ENCODE data around the gene CCDC74A.
"Not testable (repeated sequence)": the region's sequence is repeated elsewhere in the genome, so short reads cannot be mapped to it uniquely, and the experiment has no call there.

Gene CCDC74A

GRCh38 chr2:131498321-131498973 lies 29.2 kb upstream of the CCDC74A start:
- not testable (repeated sequence) for DNase-seq (ENCODE audit: extremely low read depth in 1 of 2, low read depth in 1 of 2)

DNA sequence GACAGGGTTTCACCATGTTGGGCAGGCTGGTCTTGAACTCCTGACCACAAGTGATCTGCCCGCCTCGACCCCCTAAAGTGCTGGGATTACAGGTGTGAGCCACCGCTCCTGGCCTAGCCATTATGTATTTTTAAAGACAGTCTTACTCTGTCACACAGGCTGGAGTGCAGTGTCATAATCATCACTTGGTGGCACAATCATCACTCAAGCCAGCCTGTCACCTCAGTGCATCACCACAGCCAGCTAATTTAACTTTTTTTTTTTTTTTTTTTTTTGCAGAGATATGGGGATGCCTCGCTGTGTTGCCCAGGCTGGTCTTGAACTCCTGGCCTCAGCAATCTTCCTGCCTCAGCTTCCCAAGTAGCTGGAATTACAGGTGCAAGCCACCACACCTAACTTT lies 24.1 kb upstream of the CCDC74A start:
- not testable (repeated sequence) for DNase-seq (ENCODE audit: extremely low read depth in 1 of 2, low read depth in 1 of 2)

DNA sequence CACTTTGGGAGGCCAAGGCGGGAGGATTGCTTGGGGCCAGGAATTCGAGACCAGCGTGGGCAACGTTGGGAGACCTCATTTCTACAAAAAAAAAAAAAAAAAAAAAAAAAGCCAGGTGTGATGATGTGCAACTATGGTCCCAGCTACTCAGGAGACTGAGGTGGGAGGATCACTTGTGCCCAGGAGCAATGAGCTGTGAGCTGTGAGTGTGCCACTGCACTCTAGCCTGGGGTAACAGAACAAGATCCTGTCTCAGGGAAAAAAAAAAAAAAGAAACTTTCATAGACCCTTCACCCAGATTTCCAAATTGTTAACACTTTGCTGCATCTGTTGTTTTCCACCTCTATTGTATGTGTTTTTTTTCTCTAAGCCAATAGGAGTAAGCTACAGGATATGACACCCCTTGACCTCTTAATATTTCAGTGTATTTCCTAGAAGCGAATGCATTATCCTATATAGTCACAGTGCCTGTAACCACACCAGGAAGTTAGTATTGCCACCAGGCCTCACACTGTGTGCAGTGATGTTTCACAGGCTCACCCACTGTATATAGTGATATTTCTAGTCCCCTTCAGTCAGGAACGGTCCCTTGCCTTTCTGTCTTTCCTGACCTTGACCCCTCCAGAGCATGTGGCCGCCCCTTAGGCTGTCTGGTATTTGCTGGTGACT lies 23.5 kb upstream of the CCDC74A start:
- not testable (repeated sequence) for DNase-seq (ENCODE audit: extremely low read depth in 1 of 2, low read depth in 1 of 2)

DNA sequence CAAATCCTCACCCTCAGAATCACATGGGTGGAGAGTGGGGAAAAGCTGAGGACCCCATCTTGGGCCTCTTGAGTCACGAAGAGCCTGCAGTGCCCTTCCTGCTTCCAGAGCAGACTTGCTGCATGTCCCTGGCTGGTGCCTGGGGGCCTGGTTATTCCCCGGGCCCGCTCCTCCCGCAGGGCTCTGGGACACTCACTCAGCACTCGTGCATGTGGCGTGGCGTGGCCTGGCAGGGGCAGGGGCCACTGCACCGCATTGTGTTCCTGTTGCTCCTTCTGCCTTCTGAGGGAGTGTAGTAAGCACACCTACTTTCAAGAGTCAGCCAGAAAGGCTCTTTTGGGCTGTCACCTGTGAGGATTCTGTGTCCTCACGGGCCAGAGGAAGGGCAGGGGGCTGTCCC lies 18.1 kb upstream of the CCDC74A start:
- DNase-seq (ENCODE audit: extremely low read depth in 1 of 2, low read depth in 1 of 2): no peak

DNA sequence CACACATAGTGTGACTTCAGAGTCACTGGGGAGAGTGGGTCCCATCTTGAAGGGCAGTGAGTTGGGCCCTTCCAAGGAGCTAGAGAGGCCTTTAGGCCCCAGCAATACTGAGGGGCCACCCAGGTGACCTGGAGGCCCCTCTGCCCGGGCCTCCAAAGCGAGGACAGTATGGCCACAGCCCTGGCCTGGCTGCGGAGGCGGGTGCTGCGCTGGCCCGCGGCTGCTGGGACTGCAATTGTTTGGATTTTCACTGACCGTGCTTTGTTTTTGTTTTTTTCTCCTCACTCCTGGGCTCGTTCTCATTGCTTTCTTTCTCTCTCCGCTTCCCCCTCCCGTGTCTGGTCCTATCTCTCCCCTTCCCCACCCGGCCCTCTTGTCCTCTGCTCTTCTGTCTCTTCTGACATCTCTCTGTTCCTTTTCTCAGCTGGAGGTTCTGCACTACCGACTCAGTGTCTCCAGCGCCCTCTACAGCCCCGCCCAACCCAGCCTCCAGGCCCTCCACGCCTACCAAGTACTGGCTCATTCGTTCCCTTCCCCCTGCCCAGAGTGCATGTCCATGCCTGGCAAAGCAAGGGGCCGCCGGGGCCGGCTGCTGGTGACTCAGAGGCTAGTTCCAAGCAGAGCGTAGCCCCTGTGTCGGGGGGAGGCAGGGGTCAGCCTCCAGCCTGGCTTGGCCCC lies 16.3 kb upstream of the CCDC74A start:
- not testable (repeated sequence) for DNase-seq (ENCODE audit: extremely low read depth in 1 of 2, low read depth in 1 of 2)

- DNase-seq (ENCODE audit: extremely low read depth in 1 of 2, low read depth in 1 of 2): not testable (repeated sequence)
Observed at GRCh38 chr2:131511969-131512870, 15.5 kb upstream of the CCDC74A start.

- not testable (repeated sequence) for DNase-seq (ENCODE audit: extremely low read depth in 1 of 2, low read depth in 1 of 2)
Observed at GRCh38 chr2:131514408-131515166, 13.1 kb upstream of the CCDC74A start.

DNA sequence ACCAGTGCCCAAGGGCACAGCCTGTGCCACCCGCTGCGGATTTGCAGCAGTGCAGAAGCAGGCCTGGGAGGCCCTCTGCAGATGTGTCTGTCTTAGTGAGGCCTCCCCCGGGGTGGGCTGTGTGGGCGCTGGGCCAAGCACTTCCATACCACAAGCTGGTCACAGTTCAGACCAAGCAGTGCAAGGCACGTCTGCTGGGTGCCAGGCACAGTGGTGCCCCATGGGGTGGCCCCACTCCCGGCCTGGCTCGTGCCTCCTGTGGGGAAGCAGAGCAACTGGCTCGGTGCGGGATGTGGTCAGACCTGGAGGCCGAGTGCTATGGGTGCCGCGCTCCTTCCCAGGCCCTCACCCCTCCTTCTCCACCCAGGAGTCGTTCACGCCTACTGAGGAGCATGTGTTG lies 12.5 kb upstream of the CCDC74A start:
- DNase-seq (ENCODE audit: extremely low read depth in 1 of 2, low read depth in 1 of 2): not testable (repeated sequence)

DNA sequence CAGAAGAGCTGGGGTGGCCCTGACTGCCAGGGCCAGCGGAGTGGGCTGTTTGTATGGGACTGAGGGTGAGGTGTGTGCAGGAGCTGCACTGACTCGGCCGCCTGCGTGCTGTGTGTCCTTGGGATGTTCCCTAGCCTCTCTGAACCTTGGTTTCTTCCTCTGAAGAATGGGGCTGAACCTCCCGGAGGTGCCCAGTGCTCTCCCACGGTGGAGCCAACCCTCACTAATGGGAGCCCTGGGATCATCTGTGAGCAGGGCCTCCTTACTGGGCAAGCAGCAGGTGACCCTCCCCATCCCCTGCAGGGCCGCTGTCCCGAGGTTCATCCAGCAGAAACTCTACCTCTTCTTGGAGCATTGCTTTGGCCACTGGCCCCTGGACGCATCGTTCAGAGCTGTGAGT lies 11.7 kb upstream of the CCDC74A start:
- no peak for DNase-seq (ENCODE audit: extremely low read depth in 1 of 2, low read depth in 1 of 2)

DNA sequence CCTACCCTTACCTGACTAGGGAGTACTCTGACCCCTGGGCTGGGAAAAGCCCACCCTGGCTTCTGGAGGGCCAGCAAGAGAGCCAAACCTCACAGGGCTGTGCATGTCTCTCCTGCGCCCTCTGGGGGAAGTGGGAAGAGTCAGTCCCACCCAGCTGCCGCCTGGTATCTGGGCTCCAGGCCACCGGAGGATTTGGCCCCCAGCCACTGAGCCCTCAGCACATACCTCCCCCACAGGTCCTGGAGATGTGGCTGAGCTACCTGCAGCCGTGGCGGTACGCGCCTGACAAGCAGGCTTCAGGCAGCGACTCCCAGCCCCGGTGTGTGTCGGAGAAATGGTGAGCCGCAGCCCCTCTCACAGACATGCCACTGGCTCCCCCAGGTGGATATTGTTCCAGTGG lies 11.1 kb upstream of the CCDC74A start:
- DNase-seq (ENCODE audit: extremely low read depth in 1 of 2, low read depth in 1 of 2): not testable (repeated sequence)

DNA sequence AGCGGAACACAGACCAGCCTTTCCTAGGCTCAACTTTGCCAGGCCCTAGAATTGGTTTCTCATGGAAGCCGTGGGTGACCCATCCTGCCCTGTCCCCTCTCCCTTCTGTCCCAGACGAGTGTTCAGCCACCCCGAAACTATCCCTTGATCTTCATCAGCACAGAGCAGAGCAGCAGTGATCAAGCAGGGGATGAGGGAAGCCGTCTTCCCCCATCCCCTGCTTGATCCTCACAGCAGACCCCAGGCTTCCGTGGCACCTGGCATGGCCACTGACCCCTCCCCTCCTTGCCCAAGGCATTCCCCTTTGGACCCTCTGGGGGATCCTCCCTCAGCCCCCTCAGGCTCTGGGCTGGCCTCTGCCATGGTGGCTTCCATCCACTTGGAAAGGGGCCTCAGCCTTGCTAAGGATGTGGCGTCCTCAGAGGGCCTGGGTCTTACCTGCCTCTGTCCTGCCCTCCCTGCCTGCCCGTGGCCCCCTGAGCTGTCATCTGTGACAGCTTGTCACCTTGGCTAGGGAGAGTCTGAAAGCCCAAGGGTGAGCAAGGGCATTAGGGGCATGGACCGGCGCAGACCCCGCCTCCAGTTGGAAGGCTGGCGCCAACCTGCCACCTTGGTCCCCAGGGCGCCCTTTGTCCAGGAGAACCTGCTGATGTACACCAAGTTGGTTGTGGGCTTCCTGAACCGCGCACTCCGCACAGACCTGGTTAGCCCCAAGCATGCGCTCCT lies 10.4 kb upstream of the CCDC74A start:
- no peak for DNase-seq (ENCODE audit: extremely low read depth in 1 of 2, low read depth in 1 of 2)

- not testable (repeated sequence) for DNase-seq (ENCODE audit: extremely low read depth in 1 of 2, low read depth in 1 of 2)
Observed at GRCh38 chr2:131517856-131518255, 9.8 kb upstream of the CCDC74A start.

GRCh38 chr2:131518531-131518930 lies 9.2 kb upstream of the CCDC74A start:
- not testable (repeated sequence) for DNase-seq (ENCODE audit: extremely low read depth in 1 of 2, low read depth in 1 of 2)

DNA sequence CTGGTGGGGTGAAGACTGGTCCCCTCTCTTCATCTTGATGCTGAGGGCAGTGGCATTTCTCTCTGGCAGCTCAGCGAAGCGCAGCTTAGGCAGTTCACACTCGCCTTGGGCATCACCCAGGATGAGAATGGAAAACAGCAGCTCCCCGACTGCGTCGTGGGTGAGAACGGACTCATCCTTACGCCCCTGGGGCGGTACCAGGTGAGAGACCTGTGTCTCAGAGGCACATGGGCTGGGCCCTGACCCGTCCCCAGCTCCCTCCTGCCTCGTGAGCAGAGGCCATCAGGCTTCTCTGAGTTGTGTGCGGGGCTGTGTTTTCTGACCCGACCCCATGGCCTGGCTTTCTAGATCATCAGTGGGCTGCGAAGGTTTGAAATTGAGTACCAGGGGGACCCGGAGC lies 8.2 kb upstream of the CCDC74A start:
- DNase-seq (ENCODE audit: extremely low read depth in 1 of 2, low read depth in 1 of 2): no peak

- not testable (repeated sequence) for DNase-seq (ENCODE audit: extremely low read depth in 1 of 2, low read depth in 1 of 2)
Observed at GRCh38 chr2:131519871-131520470, 7.7 kb upstream of the CCDC74A start.

- no peak for DNase-seq (ENCODE audit: extremely low read depth in 1 of 2, low read depth in 1 of 2)
Observed at GRCh38 chr2:131520526-131520925, 7.2 kb upstream of the CCDC74A start.

DNA sequence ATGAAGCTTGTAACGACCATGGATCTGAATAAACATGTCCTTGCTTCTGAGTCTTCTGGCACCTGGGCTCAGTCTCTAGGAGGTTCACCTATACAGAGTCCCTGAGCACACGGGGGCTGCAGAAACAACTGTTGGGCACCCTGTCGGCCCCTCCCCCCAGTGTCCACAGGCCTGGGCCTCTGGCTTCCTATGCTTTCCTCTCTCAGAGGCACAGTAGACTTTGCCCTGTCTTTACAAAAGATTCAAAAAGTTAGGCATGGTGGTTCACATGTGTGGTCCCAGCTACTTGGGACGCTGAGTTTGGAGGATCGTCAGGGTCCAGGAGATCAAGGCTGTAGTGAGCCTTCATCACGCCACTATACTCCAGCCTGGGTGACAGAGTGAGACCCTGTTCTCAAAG lies 6.2 kb upstream of the CCDC74A start:
- DNase-seq (ENCODE audit: extremely low read depth in 1 of 2, low read depth in 1 of 2): not testable (repeated sequence)

- DNase-seq (ENCODE audit: extremely low read depth in 1 of 2, low read depth in 1 of 2): no peak
Observed at GRCh38 chr2:131521961-131522781, 5.5 kb upstream of the CCDC74A start.

Measured in activated CD8-positive, alpha-beta memory T cell treated with anti-CD3 and anti-CD28 coated beads for 1 hour (primary cell).